Measurements from ENCODE around the gene CTU1.

DNA sequence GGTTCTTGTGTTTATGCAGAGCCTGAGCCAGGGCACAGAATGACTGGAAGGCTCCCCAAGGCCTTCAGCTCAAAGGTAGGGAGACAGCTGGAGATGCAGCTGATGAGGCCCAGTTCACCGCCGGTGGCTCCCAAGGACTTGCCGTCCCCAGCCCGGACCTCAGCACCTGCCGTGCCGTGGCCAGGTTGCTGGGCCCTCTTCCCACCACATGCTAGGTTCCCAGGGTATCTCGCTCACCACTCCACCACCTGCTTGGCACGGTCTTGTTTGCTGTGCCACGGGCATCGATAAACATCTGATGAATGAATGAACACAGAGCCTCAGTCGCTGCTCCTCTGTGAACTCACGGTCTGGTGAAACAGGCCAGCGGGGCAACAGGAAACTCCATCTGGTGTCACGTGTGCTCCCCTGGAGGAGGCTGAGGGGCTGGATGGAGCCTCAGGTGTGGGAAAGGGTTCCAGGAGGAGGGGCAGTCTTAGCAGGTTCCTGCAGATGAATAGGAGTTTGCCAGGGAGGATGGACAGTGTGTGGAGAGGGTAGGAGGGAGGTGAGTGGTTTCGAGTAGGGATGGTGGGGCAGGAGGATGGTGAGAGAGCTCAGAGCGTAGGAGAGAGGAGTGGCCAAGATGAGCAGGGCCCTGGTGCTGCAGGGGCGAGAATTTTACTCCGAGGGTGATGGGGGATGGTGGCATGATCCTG lies 21.9 kb downstream of the CTU1 start:
- TF ChIP-seq CTCF (conservative IDR thresholded peaks at IDR 0.05; ENCODE audit: low read depth, low read length): no peak
- TF ChIP-seq FOS (IDR thresholded peaks at IDR 0.05; ENCODE audit: low read depth, low read length): no peak
- TF ChIP-seq RFX5 (IDR thresholded peaks at IDR 0.05; ENCODE audit: low read depth, low read length): no peak
- TF ChIP-seq POLR2A (IDR thresholded peaks at IDR 0.05; ENCODE audit: low read depth, low read length): no peak
- no peak for TF ChIP-seq RAD21 (IDR thresholded peaks at IDR 0.05; ENCODE audit: low read length)
- TF ChIP-seq MAZ (IDR thresholded peaks at IDR 0.05; ENCODE audit: borderline replicate concordance, low read depth, low read length): no peak
- no peak for TF ChIP-seq CEBPB (IDR thresholded peaks at IDR 0.05; ENCODE audit: low read depth, low read length)
- no peak for TF ChIP-seq USF2 (IDR thresholded peaks at IDR 0.05; ENCODE audit: low read depth, low read length)
- no peak for TF ChIP-seq MXI1 (IDR thresholded peaks at IDR 0.05; ENCODE audit: borderline replicate concordance, low read depth, low read length)
- TF ChIP-seq BHLHE40 (IDR thresholded peaks at IDR 0.05; ENCODE audit: low read depth, low read length): no peak
- no peak for TF ChIP-seq RCOR1 (IDR thresholded peaks at IDR 0.05; ENCODE audit: insufficient replicate concordance, low read length)
- no peak for TF ChIP-seq CHD1 (IDR thresholded peaks at IDR 0.05; ENCODE audit: low read depth, low read length)

All from IMR-90 (cell line).